ENCODE measurements around the gene TSPAN18. TPM values are rescaled to one million over a fixed set of nuclear protein-coding genes. Genes with fewer than 3 reads are reported as not detected.

Gene TSPAN18
- total RNA-seq, 2 donors from 2014 or later, result 3.4 to 13.4 TPM

- no peak for TF ChIP-seq CTCF (IDR thresholded peaks at IDR 0.05)
- Histone ChIP-seq H3K4me3 (no peak overlapping the region), H3K9ac (ENCODE audit: low read depth in 2 of 2, low read length in 2 of 2) (no peak overlapping the region), H3K9me3 (no peaks in the 10 kb centered on the region), H3K4me1 (no peaks in the 10 kb centered on the region), H3K27ac (no peak overlapping the region), H3K27me3 (no peaks in the 10 kb centered on the region), H3K36me3 (no peaks in the 10 kb centered on the region)
- intact Hi-C loops (cut with DNase I), result no loop called here
- DNase-seq, result no peak
Observed at GRCh38 chr11:44853666-44854065, 126.9 kb downstream of the TSPAN18 start.

- Histone ChIP-seq H3K27ac (no peak overlapping the region), H3K4me1 (no peaks in the 10 kb centered on the region), H3K27me3 (no peaks in the 10 kb centered on the region), H3K9ac (ENCODE audit: low read depth in 2 of 2, low read length in 2 of 2) (no peak overlapping the region), H3K9me3 (no peaks in the 10 kb centered on the region), H3K4me3 (no peak overlapping the region), H3K36me3 (no peaks in the 10 kb centered on the region)
- intact Hi-C loops (cut with DNase I), result no loop called here
- no peak for TF ChIP-seq CTCF (IDR thresholded peaks at IDR 0.05)
- no peak for DNase-seq
Observed at GRCh38 chr11:44854086-44854485, 127.3 kb downstream of the TSPAN18 start.

- H3K4me1 ChIP-seq, result no peaks in the 10 kb centered on the region
- DNase-seq, result no peak
Observed at GRCh38 chr11:44854741-44855492, 128.2 kb downstream of the TSPAN18 start.

GRCh38 chr11:44855493-44855849 is 128.7 kb downstream of the TSPAN18 start:
- H3K36me3 ChIP-seq, result no peaks in the 10 kb centered on the region
- DNase-seq, result no peak
- H3K4me3 ChIP-seq, result no peak overlapping the region
- no peaks in the 10 kb centered on the region for H3K9me3 ChIP-seq
- no peak for TF ChIP-seq CTCF (IDR thresholded peaks at IDR 0.05)
- H3K27me3 ChIP-seq, result no peaks in the 10 kb centered on the region
- H3K27ac ChIP-seq, result no peak overlapping the region
- H3K4me1 ChIP-seq, result no peaks in the 10 kb centered on the region
- H3K9ac ChIP-seq (ENCODE audit: low read depth in 2 of 2, low read length in 2 of 2), result no peak overlapping the region
- intact Hi-C loops (cut with DNase I), result no loop called here

More at GRCh38 chr11:44854741-44855492, 128.2 kb downstream of the TSPAN18 start:
- intact Hi-C loops (cut with DNase I), result no loop called here
- Histone ChIP-seq H3K4me3 (no peak overlapping the region), H3K9me3 (no peaks in the 10 kb centered on the region), H3K27me3 (no peaks in the 10 kb centered on the region), H3K36me3 (no peaks in the 10 kb centered on the region), H3K27ac (no peak overlapping the region), H3K9ac (ENCODE audit: low read depth in 2 of 2, low read length in 2 of 2) (no peak overlapping the region)
- no peak for TF ChIP-seq CTCF (IDR thresholded peaks at IDR 0.05)

GRCh38 chr11:44857490-44858090 is 130.8 kb downstream of the TSPAN18 start:
- H3K9ac ChIP-seq (ENCODE audit: low read depth in 2 of 2, low read length in 2 of 2), result no peak overlapping the region
- no peaks in the 10 kb centered on the region for H3K9me3 ChIP-seq
- no peaks in the 10 kb centered on the region for H3K4me1 ChIP-seq
- no peaks in the 10 kb centered on the region for H3K27me3 ChIP-seq
- H3K36me3 ChIP-seq, result no peaks in the 10 kb centered on the region
- DNase-seq, result no peak
- H3K4me3 ChIP-seq, result no peak overlapping the region
- no peak overlapping the region for H3K27ac ChIP-seq
- TF ChIP-seq CTCF (IDR thresholded peaks at IDR 0.05), result no peak
- intact Hi-C loops (cut with DNase I), result no loop called here

Data from colonic mucosa (tissue), 4 donors.